ENCODE data around the gene CDON. TPM values are rescaled to one million over a fixed set of nuclear protein-coding genes. Genes with fewer than 3 reads are reported as not detected.

Gene CDON
- polyA plus RNA-seq, 1 of the 3 experiments (the other 2 are of a cell fraction) = 3.7 TPM

DNA sequence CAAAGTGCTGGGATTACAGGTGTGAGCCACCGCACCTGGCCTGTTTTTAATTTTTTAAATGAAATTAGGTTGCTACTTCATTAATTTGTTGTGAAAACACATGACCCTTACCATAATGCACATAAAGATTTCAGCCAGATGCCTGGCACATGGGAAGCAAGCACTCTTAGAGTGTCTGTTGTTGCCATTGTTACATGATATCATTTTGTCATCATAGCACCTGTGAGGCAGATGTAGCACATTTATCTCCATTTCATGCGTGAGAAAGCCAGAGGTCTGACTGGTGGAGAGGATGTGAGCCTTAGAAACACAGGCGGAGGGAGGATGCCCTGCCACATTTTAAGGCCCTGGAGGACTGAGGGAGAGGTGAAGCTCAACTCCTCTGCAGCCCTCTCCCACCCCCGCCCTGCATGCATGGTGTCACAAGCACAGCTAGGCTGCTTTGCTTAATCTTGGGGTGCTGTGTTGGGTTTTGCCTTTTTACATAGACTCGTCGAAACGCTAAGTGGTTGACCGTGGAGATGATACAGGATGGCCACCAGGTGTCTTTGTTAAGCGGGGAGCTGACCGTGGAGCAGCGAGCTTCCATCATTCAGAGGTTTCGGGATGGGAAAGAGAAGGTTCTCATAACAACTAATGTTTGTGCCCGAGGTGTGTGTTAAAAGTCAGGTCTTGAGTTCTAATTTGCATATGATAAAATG lies 144.4 kb downstream of the CDON start:
- TF ChIP-seq SIN3A (IDR thresholded peaks at IDR 0.05; ENCODE audit: borderline replicate concordance, low read depth, low read length) (no peak), MXI1 (IDR thresholded peaks at IDR 0.05; ENCODE audit: low read depth, low read length) (peak; percentile 83; the same call in 1 of the 2 replicates), CHD2 (IDR thresholded peaks at IDR 0.05; ENCODE audit: low read length, partially characterized antibody) (peak; percentile 18), REST (IDR thresholded peaks at IDR 0.05; ENCODE audit: low read depth, low read length) (no peak), MEF2A (IDR thresholded peaks at IDR 0.05; ENCODE audit: borderline replicate concordance, low read depth) (no peak), ELF1 (IDR thresholded peaks at IDR 0.05) (no peak), RAD21 (IDR thresholded peaks at IDR 0.05; ENCODE audit: low read length) (peak; percentile 11; the same call in 1 of the 2 replicates), SMC3 (IDR thresholded peaks at IDR 0.05; ENCODE audit: low read depth, low read length) (no peak), FOXJ3 (CRISPR knock-in tag; IDR thresholded peaks at IDR 0.05) (peak; percentile 50; the same call in 1 of the 2 replicates), POLR2AphosphoS5 (IDR thresholded peaks at IDR 0.05; ENCODE audit: low read depth, low read length) (no peak), MAX (IDR thresholded peaks at IDR 0.05; ENCODE audit: low read depth) (no peak), FOSL2 (IDR thresholded peaks at IDR 0.05; ENCODE audit: borderline replicate concordance, low read depth) (no peak), RXRA (IDR thresholded peaks at IDR 0.05; ENCODE audit: borderline replicate concordance, low read depth) (no peak), GABPA (IDR thresholded peaks at IDR 0.05; ENCODE audit: low read depth) (no peak), TCF12 (IDR thresholded peaks at IDR 0.05) (no peak), FOXM1 (IDR thresholded peaks at IDR 0.05; ENCODE audit: low read depth) (no peak), JUND (IDR thresholded peaks at IDR 0.05) (no peak), TEAD4 (IDR thresholded peaks at IDR 0.05; ENCODE audit: borderline replicate concordance, insufficient read depth) (no peak)
- TF ChIP-seq, protein P1, sequence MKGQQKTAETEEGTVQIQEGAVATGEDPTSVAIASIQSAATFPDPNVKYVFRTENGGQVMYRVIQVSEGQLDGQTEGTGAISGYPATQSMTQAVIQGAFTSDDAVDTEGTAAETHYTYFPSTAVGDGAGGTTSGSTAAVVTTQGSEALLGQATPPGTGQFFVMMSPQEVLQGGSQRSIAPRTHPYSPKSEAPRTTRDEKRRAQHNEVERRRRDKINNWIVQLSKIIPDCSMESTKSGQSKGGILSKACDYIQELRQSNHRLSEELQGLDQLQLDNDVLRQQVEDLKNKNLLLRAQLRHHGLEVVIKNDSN (IDR thresholded peaks at IDR 0.05; ENCODE audit: borderline replicate concordance, low read depth) = no peak
- CTCF ChIA-PET = interaction anchor here (0.6 to 2.6 kb wide), 10 partner anchors 8 to 293 kb away, joined by 3 to 17 read pairs (median 4); partner anchors contain the start of genes DDX25, FAM118B and RPUSD4
- peak; percentile 62 for DNase-seq
- H4K20me1 ChIP-seq (ENCODE audit: insufficient read depth) = no peaks in the 10 kb centered on the region
- peak overlapping the region in 1 of 2 experiments; percentile 30; a peak in 2 of 4 replicates for H3K27ac ChIP-seq (ENCODE audit: low read depth in 2 of 2, low read length in 1 of 2)
- H3K9me3 ChIP-seq = no peaks in the 10 kb centered on the region
- H3K9me2 ChIP-seq = no peaks in the 10 kb centered on the region
- peaks cover 0 to 9% of the 10 kb centered on the region in 2 experiments; a peak in 1 of 4 replicates for H3K4me1 ChIP-seq (ENCODE audit: control insufficient read depth in 1 of 2, insufficient read depth in 2 of 2, low read depth in 1 of 2, low read length in 1 of 2)
- no peak overlapping the region for H3K9ac ChIP-seq
- no peak overlapping the region for H3K4me2 ChIP-seq
- no peak overlapping the region for H2AFZ ChIP-seq (ENCODE audit: low read depth)
- H3K27me3 ChIP-seq (ENCODE audit: insufficient read depth) = peaks cover 48% of the 10 kb centered on the region; the same call in 1 of the 2 replicates
- no peaks in the 10 kb centered on the region for H3K36me3 ChIP-seq (replicated peaks in 1 of 2; ENCODE audit: control insufficient read depth in 1 of 2, insufficient read depth in 2 of 2, low read length in 1 of 2)
- H3F3A ChIP-seq (replicated peaks; ENCODE audit: insufficient read depth) = no peaks in the 10 kb centered on the region
- no peaks in the 10 kb centered on the region for H3K79me2 ChIP-seq (ENCODE audit: insufficient read depth)
- no peak overlapping the region for H3K4me3 ChIP-seq (ENCODE audit: low read depth in 2 of 2, low read length in 1 of 2)
- WGBS (ENCODE audit: low lambda C conversion rate) = 69% methylated on average over 13 of the region's 13 CpGs
- POLR2A ChIA-PET = no interaction called here
